ENCODE results near the gene PAK6. TPM values are rescaled to one million over a fixed set of nuclear protein-coding genes. Genes with fewer than 3 reads are reported as not detected.
A peak's percentile ranks its signal among the peaks of the same experiment; 100 is the strongest.

Gene PAK6
- total RNA-seq, 1 experiment from 2014 or later: 7.9 TPM

- no peak for DNase-seq (ENCODE audit: low read depth)
Observed at GRCh38 chr15:40255033-40255432, 16.2 kb downstream of the PAK6 start.

GRCh38 chr15:40256638-40257235, 17.9 kb downstream of the PAK6 start:
- DNase-seq (ENCODE audit: low read depth): peak; percentile 99

GRCh38 chr15:40257656-40258450, 19.0 kb downstream of the PAK6 start:
- DNase-seq (ENCODE audit: low read depth): peak; percentile 99

GRCh38 chr15:40258544-40258943, 19.7 kb downstream of the PAK6 start:
- DNase-seq (ENCODE audit: low read depth): peak; percentile 85

- DNase-seq (ENCODE audit: low read depth): peak; percentile 86
Observed at GRCh38 chr15:40259021-40259420, 20.2 kb downstream of the PAK6 start.

- peak; percentile 83 for DNase-seq (ENCODE audit: low read depth)
Observed at GRCh38 chr15:40263024-40263754, 24.3 kb downstream of the PAK6 start.

- DNase-seq (ENCODE audit: low read depth): no peak
Observed at GRCh38 chr15:40264321-40265153, 25.7 kb downstream of the PAK6 start.

- DNase-seq (ENCODE audit: low read depth): no peak
Observed at GRCh38 chr15:40265355-40265754, 26.5 kb downstream of the PAK6 start.

GRCh38 chr15:40265875-40266274, 27.0 kb downstream of the PAK6 start:
- DNase-seq (ENCODE audit: low read depth): no peak

- DNase-seq (ENCODE audit: low read depth): peak; percentile 99
Observed at GRCh38 chr15:40266828-40267304, 28.0 kb downstream of the PAK6 start.

- no peak for DNase-seq (ENCODE audit: low read depth)
Observed at GRCh38 chr15:40267670-40268069, 28.8 kb downstream of the PAK6 start.

- no peak for DNase-seq (ENCODE audit: low read depth)
Observed at GRCh38 chr15:40269604-40270003, 30.7 kb downstream of the PAK6 start.

GRCh38 chr15:40270246-40270995, 31.6 kb downstream of the PAK6 start:
- no peak for DNase-seq (ENCODE audit: low read depth)

- no peak for DNase-seq (ENCODE audit: low read depth)
Observed at GRCh38 chr15:40271685-40272484, 33.0 kb downstream of the PAK6 start.

- DNase-seq (ENCODE audit: low read depth): peak; percentile 30
Observed at GRCh38 chr15:40272485-40273056, 33.7 kb downstream of the PAK6 start.

GRCh38 chr15:40273428-40273827, 34.6 kb downstream of the PAK6 start:
- no peak for DNase-seq (ENCODE audit: low read depth)

GRCh38 chr15:40274350-40275274, 35.7 kb downstream of the PAK6 start:
- peak; percentile 79 for DNase-seq (ENCODE audit: low read depth)

GRCh38 chr15:40275523-40275922, 36.7 kb downstream of the PAK6 start:
- no peak for DNase-seq (ENCODE audit: low read depth)

- DNase-seq (ENCODE audit: low read depth): no peak
Observed at GRCh38 chr15:40275954-40276353, 37.1 kb downstream of the PAK6 start.

Data from RPMI7951 (cell line).